HEK293 (cell line): ENCODE results near the gene FNDC10.

Source experiments
- CTCF ChIA-PET: fragments of 350-600 bp; formaldehyde crosslinking; extraction: SDS; loops from one replicate; lab custom pipeline; 2021; ENCODE audit warnings: antibody characterized with exemption; lab: Yijun Ruan, JAX
- POLR2A ChIA-PET: fragments of 300-600 bp; formaldehyde crosslinking; extraction: SDS; loops from one replicate; lab custom pipeline; 2020; ENCODE audit warnings: antibody characterized with exemption, inconsistent platforms; lab: Yijun Ruan, JAX
- H3K27ac ChIP-seq: fragments of 200-500 bp; sonication (Bioruptor generic); 2 replicates; pipeline ENCODE4 v1.5.1; 2014; ENCODE audit warnings: low read depth, low read length, control low read depth, inconsistent platforms; ENCODE audit errors: extremely low read depth
- H3K36me3 ChIP-seq, 2 experiments: fragments of 200-500 bp in 1 of 2; sonication (Bioruptor generic) in 1 of 2; 1 replicate in 1 of 2; 2 replicates in 1 of 2; pipeline ENCODE4 v1.5.1; 2014 to 2017; ENCODE audit warnings: inconsistent platforms in 2 of 2, low read length in 2 of 2; ENCODE audit not compliant: control insufficient read depth in 2 of 2, insufficient read depth in 1 of 2
- H3K4me1 ChIP-seq: fragments of 200-500 bp; sonication (Bioruptor generic); 2 replicates; pipeline ENCODE4 v1.5.1; 2014; ENCODE audit warnings: mild to moderate bottlenecking, low read length, inconsistent platforms; ENCODE audit not compliant: control insufficient read depth, insufficient read depth
- H3K4me3 ChIP-seq: 2 replicates; pipeline ENCODE4 v1.5.1; 2011; ENCODE audit warnings: low read depth, mild to moderate bottlenecking, control low read depth, low read length, moderate library complexity
- H3K9me3 ChIP-seq: fragments of 200-500 bp; sonication (Bioruptor generic); 2 replicates; pipeline ENCODE4 v1.5.1; 2014; ENCODE audit warnings: low read depth, low read length, inconsistent platforms; ENCODE audit not compliant: control insufficient read depth, insufficient read depth
- HIC1 ChIP-seq: fragments of 450-650 bp; formaldehyde crosslinking; IDR thresholded peaks from 2 replicates; pipeline ENCODE4 v1.5.1; 2016; ENCODE audit warnings: missing biosample characterization, missing genetic modification characterization
- OVOL3 ChIP-seq: fragments of 450-650 bp; formaldehyde crosslinking; IDR thresholded peaks from 2 replicates; pipeline ENCODE4 v1.5.1; 2016; ENCODE audit warnings: missing biosample characterization, missing genetic modification characterization
- SCRT2 ChIP-seq: fragments of 450-650 bp; formaldehyde crosslinking; IDR thresholded peaks from 2 replicates; pipeline ENCODE4 v1.5.1; 2016; ENCODE audit warnings: missing biosample characterization, missing genetic modification characterization
- SETDB1 ChIP-seq: IDR thresholded peaks from one replicate; pipeline ENCODE4 v1.6.1; 2017; ENCODE audit warnings: mild to moderate bottlenecking, low read length, moderate library complexity, mixed read lengths; ENCODE audit not compliant: insufficient read length
- ZBTB11 ChIP-seq: fragments of 450-650 bp; formaldehyde crosslinking; conservative IDR thresholded peaks from 2 replicates; pipeline ENCODE4 v1.5.1; 2016; ENCODE audit warnings: low read depth, missing biosample characterization, missing genetic modification characterization
- ZBTB48 ChIP-seq: fragments of 450-650 bp; formaldehyde crosslinking; IDR thresholded peaks from 2 replicates; pipeline ENCODE4 v1.5.1; 2016; ENCODE audit warnings: missing biosample characterization, missing genetic modification characterization
- ZNF16 ChIP-seq: fragments of 450-650 bp; formaldehyde crosslinking; IDR thresholded peaks from 2 replicates; pipeline ENCODE4 v1.5.1; 2016; ENCODE audit warnings: low read depth, missing biosample characterization, missing genetic modification characterization
- ZNF184 ChIP-seq: fragments of 450-650 bp; IDR thresholded peaks from 2 replicates; pipeline ENCODE4 v1.5.1; 2018; ENCODE audit warnings: missing biosample characterization, mild to moderate bottlenecking, missing genetic modification characterization
- ZNF19 ChIP-seq: fragments of 450-650 bp; formaldehyde crosslinking; IDR thresholded peaks from 2 replicates; pipeline ENCODE4; 2016; ENCODE audit warnings: missing biosample characterization, missing genetic modification characterization, low read depth
- ZNF223 ChIP-seq: fragments of 450-650 bp; formaldehyde crosslinking; IDR thresholded peaks from 2 replicates; pipeline ENCODE4 v1.5.1; 2016; ENCODE audit warnings: missing biosample characterization, missing genetic modification characterization
- ZNF274 ChIP-seq, 2 experiments: fragments of 200-500 bp in 1 of 2; fragments of 450-650 bp in 1 of 2; sonication (Bioruptor generic) in 1 of 2; formaldehyde crosslinking in 1 of 2; IDR thresholded peaks; 2 replicates each; pipeline versions ENCODE4 v1.5.1 to v1.6.1; 2014 to 2016; ENCODE audit warnings: borderline replicate concordance in 1 of 2, inconsistent platforms in 1 of 2, low read length in 1 of 2, missing biosample characterization in 1 of 2, missing genetic modification characterization in 1 of 2
- ZNF280D ChIP-seq: fragments of 450-650 bp; formaldehyde crosslinking; IDR thresholded peaks from 2 replicates; pipeline ENCODE4 v1.5.1; 2016; ENCODE audit warnings: missing biosample characterization, missing genetic modification characterization
- ZNF366 ChIP-seq: fragments of 450-650 bp; formaldehyde crosslinking; conservative IDR thresholded peaks from 2 replicates; pipeline ENCODE4 v1.5.1; 2016; ENCODE audit warnings: missing biosample characterization, missing genetic modification characterization
- ZNF394 ChIP-seq: fragments of 450-650 bp; formaldehyde crosslinking; IDR thresholded peaks from 2 replicates; pipeline ENCODE4 v1.5.1; 2016; ENCODE audit warnings: missing biosample characterization, missing genetic modification characterization, mild to moderate bottlenecking, moderate library complexity, borderline replicate concordance
- ZNF449 ChIP-seq: fragments of 450-650 bp; formaldehyde crosslinking; IDR thresholded peaks from 2 replicates; pipeline ENCODE4 v1.5.1; 2017; ENCODE audit warnings: missing biosample characterization, mild to moderate bottlenecking, missing genetic modification characterization, moderate library complexity
- ZNF585B ChIP-seq: fragments of 450-650 bp; formaldehyde crosslinking; IDR thresholded peaks from 2 replicates; pipeline ENCODE4 v1.5.1; 2016; ENCODE audit warnings: missing biosample characterization, missing genetic modification characterization
- ZNF596 ChIP-seq: fragments of 450-650 bp; IDR thresholded peaks from 2 replicates; pipeline ENCODE4 v1.5.0; 2018; ENCODE audit warnings: missing biosample characterization, mild to moderate bottlenecking, missing genetic modification characterization, moderate library complexity
- ZNF600 ChIP-seq: fragments of 450-650 bp; formaldehyde crosslinking; IDR thresholded peaks from 2 replicates; pipeline ENCODE4 v1.5.1; 2016; ENCODE audit warnings: missing biosample characterization, missing genetic modification characterization
- ZNF621 ChIP-seq: fragments of 450-650 bp; formaldehyde crosslinking; IDR thresholded peaks from 2 replicates; pipeline ENCODE4 v1.5.1; 2017; ENCODE audit warnings: missing biosample characterization, missing genetic modification characterization
- ZNF660 ChIP-seq: fragments of 450-650 bp; IDR thresholded peaks from 2 replicates; pipeline ENCODE4 v1.5.1; 2018; ENCODE audit warnings: missing biosample characterization, mild to moderate bottlenecking, missing genetic modification characterization
- ZNF792 ChIP-seq: fragments of 450-650 bp; formaldehyde crosslinking; IDR thresholded peaks from 2 replicates; pipeline ENCODE4 v1.5.1; 2016; ENCODE audit warnings: missing biosample characterization, missing genetic modification characterization
- ZSCAN30 ChIP-seq: fragments of 450-650 bp; IDR thresholded peaks from 2 replicates; pipeline ENCODE4 v1.5.1; 2018; ENCODE audit warnings: missing biosample characterization, mild to moderate bottlenecking, missing genetic modification characterization, moderate library complexity
- ZXDB ChIP-seq: fragments of 450-650 bp; formaldehyde crosslinking; IDR thresholded peaks from 2 replicates; pipeline ENCODE4 v1.5.1; 2016; ENCODE audit warnings: missing biosample characterization, missing genetic modification characterization

FNDC10 gene

GRCh38 chr1:1564268-1564667, 35.7 kb downstream of the FNDC10 start:
- CTCF ChIA-PET: no interaction called here
- POLR2A ChIA-PET: no interaction called here
- peaks cover 12 to 76% of the 10 kb centered on the region in 2 experiments; a peak in 2 of 3 replicates for H3K36me3 ChIP-seq

GRCh38 chr1:1563688-1564087, 36.2 kb downstream of the FNDC10 start:
- H3K4me3 ChIP-seq: no peak overlapping the region
- H3K9me3 ChIP-seq: no peaks in the 10 kb centered on the region
- peaks cover 12 to 78% of the 10 kb centered on the region in 2 experiments; a peak in 2 of 3 replicates for H3K36me3 ChIP-seq
- no peak overlapping the region for H3K27ac ChIP-seq
- CTCF ChIA-PET: no interaction called here
- POLR2A ChIA-PET: interaction anchor here (0.7 kb wide), 1 partner anchor 11 kb away, joined by 5 read pairs; no protein-coding TSS in a partner anchor
- H3K4me1 ChIP-seq: no peaks in the 10 kb centered on the region
- TF ChIP-seq ZNF621 (tag by site-specific recombination) (no peak), ZNF660 (tag by site-specific recombination) (no peak), ZSCAN30 (tag by site-specific recombination) (no peak), ZNF596 (no peak), ZNF223 (tag by site-specific recombination) (no peak), HIC1 (no peak), SETDB1 (no peak), ZNF585B (tag by site-specific recombination) (no peak), ZNF366 (no peak), ZXDB (tag by site-specific recombination) (no peak)

More at GRCh38 chr1:1564268-1564667, 35.7 kb downstream of the FNDC10 start:
- H3K4me1 ChIP-seq: no peaks in the 10 kb centered on the region
- H3K9me3 ChIP-seq: no peaks in the 10 kb centered on the region
- no peak overlapping the region for H3K4me3 ChIP-seq
- H3K27ac ChIP-seq: no peak overlapping the region
- TF ChIP-seq ZNF280D (no peak), ZBTB11 (tag by site-specific recombination) (no peak), ZNF394 (tag by site-specific recombination) (no peak), SCRT2 (tag by site-specific recombination) (no peak), OVOL3 (tag by site-specific recombination) (no peak), ZNF792 (no peak), ZNF274 (IDR thresholded peaks at IDR 0.05; ENCODE audit: low read length) (no peak), ZNF274 (tag by site-specific recombination; IDR thresholded peaks at IDR 0.05; ENCODE audit: borderline replicate concordance) (no peak), ZNF449 (tag by site-specific recombination) (no peak), ZNF16 (tag by site-specific recombination) (no peak), ZNF19 (tag by site-specific recombination) (no peak), ZNF184 (tag by site-specific recombination) (no peak), ZBTB48 (tag by site-specific recombination) (no peak), ZNF600 (no peak)
